Heart left ventricle (tissue), 16 donors: Measurements from ENCODE around the gene CCDC85C. TPM values are rescaled to one million over a fixed set of nuclear protein-coding genes. Genes with fewer than 3 reads are reported as not detected.

Source experiments
- ATAC-seq, 4 donors: fragments of 200-7000 bp; cut with Tn5 transposase; one replicate each; pipeline ENCODE4 v1.9.1; 2020 to 2022; ENCODE audit warnings: moderate library complexity in 4 of 4, mild to moderate bottlenecking in 3 of 4, moderate number of reproducible peaks in 1 of 4
- DNase-seq, 5 donors: peaks; one replicate each; pipeline ENCODE4 v3.0.0-alpha.2; 2020
- H3K27ac ChIP-seq, 12 donors: fragments of 200-600 bp; sonication (generic) in 4 of 12; one replicate each; pipeline versions ENCODE4 v1.5.0 to v1.8.0; 2016 to 2022; ENCODE audit warnings: mild to moderate bottlenecking in 2 of 12
- H3K27me3 ChIP-seq, 9 donors: fragments of 200-600 bp; sonication (generic) in 2 of 9; one replicate each; pipeline versions ENCODE4 v1.5.1 to v1.8.0; 2016 to 2022; ENCODE audit warnings: mild to moderate bottlenecking in 3 of 9
- H3K36me3 ChIP-seq, 9 donors: fragments of 200-600 bp; sonication (generic) in 2 of 9; one replicate each; pipeline versions ENCODE4 v1.5.0 to v1.8.0; 2018 to 2022; ENCODE audit warnings: mild to moderate bottlenecking in 2 of 9
- H3K4me1 ChIP-seq, 12 donors: fragments of 200-600 bp; sonication (generic) in 4 of 12; one replicate each; pipeline versions ENCODE4 v1.5.0 to v1.8.0; 2016 to 2022; ENCODE audit warnings: mild to moderate bottlenecking in 3 of 12
- H3K4me3 ChIP-seq, 12 donors: fragments of 200-600 bp; sonication (generic) in 4 of 12; one replicate each; pipeline versions ENCODE4 v1.5.0 to v1.8.0; 2017 to 2022; ENCODE audit warnings: mild to moderate bottlenecking in 9 of 12, moderate library complexity in 4 of 12
- H3K9me3 ChIP-seq, 12 donors: fragments of 200-600 bp; sonication (generic) in 4 of 12; one replicate each; pipeline versions ENCODE4 v1.5.0 to v1.8.0; 2016 to 2022; ENCODE audit warnings: mild to moderate bottlenecking in 1 of 12
- CTCF ChIP-seq, 12 donors: fragments of 200-600 bp; sonication (generic) in 4 of 12; IDR thresholded peaks; one replicate each; pipeline versions ENCODE4 v1.5.0 to v1.8.0; 2018 to 2022; ENCODE audit warnings: antibody characterized with exemption in 12 of 12, mild to moderate bottlenecking in 5 of 12
- POLR2A ChIP-seq, 2 donors: fragments of 450-650 bp; IDR thresholded peaks; one replicate each; pipeline ENCODE4 v1.6.1; 2017; ENCODE audit warnings: antibody characterized with exemption in 2 of 2, mild to moderate bottlenecking in 2 of 2, moderate library complexity in 2 of 2
- WGBS, 4 donors: extraction: QIAGEN DNeasy Blood & Tissue Kit in 2 of 4; methylation state at CpG; one replicate each; pipeline versions ENCODE4 v1.1.5 to v1.1.7; 2013 to 2018; 5-methylcytosine and 5-hydroxymethylcytosine counted together
- intact Hi-C, 10 donors: fragments of 100-400 bp; cut with DNase I; formaldehyde crosslinking; loops; one replicate each; pipeline versions ENCODE4 v1.11.1 to v1.14.2; 2022
- polyA plus RNA-seq, 2 donors: library from polyadenylated mRNA; stranded (reverse); fragments of 200-250 nt; gene quantifications; one replicate each; pipeline ENCODE4 v1.2.3, GENCODE V29; 2013
- total RNA-seq, 9 donors: library from RNA; depleted of rRNA in 2 of 9; stranded (reverse); fragments of >200 nt in 2 of 9; fragmentation: NEBNext Ultra II Directional in 3 of 9; extraction: Animal tissue kit (Norgen Biotek cat#: 25700) in 3 of 9; gene quantifications; one replicate each; pipeline versions ENCODE4 v1.1.0 to v1.2.4, GENCODE V29; 2016 to 2023
- donor health status: ischemic (EF 13 %, LVEDD 7.1; RV severe dilation, severe dysfunction).
- donor health status: healthy with polysubstance abuse.
- donor health status: DM: no; HTN: yes; CAD: no.
- donor health status: DM: no; HTN: no; CAD: no.
- donor health status: ischemic (EF 25% LVEDD 6.9; RV normal size, moderate dysfunction).
- donor health status: ischemic (EF 25% LVEDD 5.7; RV mildly dilated, moderate dysfunction).
- donor health status: healthy.
- donor health status: DM: yes; HTN: yes; CAD: no.
- donor health status: ischemic (EF 35%, LVEDD 5.7; RV mildly dilated, moderate dysfunction).
- donor health status: nonischemic (EF 11% LVEDD 7.7; RV severe dilation, severe dysfunction).
- donor health status: DM: yes; HTN: yes; CAD: no.
- donor health status: PGD.
- donor health status: ischemic (EF 29% LVEDD 5.4; RV normal size, mild dysfunction).
- donor health status: nonischemic (EF 23%, LVEDD 6.1; RV moderate dilation, normal function).

The CCDC85C gene
- total and polyA plus RNA-seq, 11 donors = 22.5 to 45.4 (median 29.7) TPM

- H3K27me3 ChIP-seq = no peaks in the 10 kb centered on the region
- WGBS, 4 donors = 93 to 96% (median 94%) methylated on average over 9 of the region's 9 CpGs
- intact Hi-C loops = no loop called here
Measured at GRCh38 chr14:99465288-99465687, 138.7 kb downstream of the CCDC85C start.

GRCh38 chr14:99463974-99464373, 140.0 kb downstream of the CCDC85C start:
- 79 to 86% (median 83%) methylated on average over 4 of the region's 4 CpGs for WGBS, 4 donors
- Histone ChIP-seq H3K27me3 (no peaks in the 10 kb centered on the region), H3K4me3 (no peak overlapping the region), H3K4me1 (peaks cover 0 to 23% (median 17%) of the 10 kb centered on the region in 12 donors), H3K36me3 (peaks cover 0 to 66% (median 53%) of the 10 kb centered on the region in 9 donors), H3K27ac (no peak overlapping the region), H3K9me3 (no peaks in the 10 kb centered on the region)
- TF ChIP-seq CTCF (IDR thresholded peaks at IDR 0.05) = no peak
- no peak for TF ChIP-seq POLR2A (IDR thresholded peaks at IDR 0.05)
- ATAC-seq (no peak), DNase-seq (no peak)
- intact Hi-C loops = no loop called here

More at GRCh38 chr14:99465288-99465687, 138.7 kb downstream of the CCDC85C start:
- no peak overlapping the region for H3K4me3 ChIP-seq
- H3K4me1 ChIP-seq = peaks cover 0 to 36% (median 18%) of the 10 kb centered on the region in 12 donors
- H3K27ac ChIP-seq = no peak overlapping the region
- no peak for ATAC-seq
- no peak for DNase-seq
- TF ChIP-seq CTCF (IDR thresholded peaks at IDR 0.05) (no peak), POLR2A (IDR thresholded peaks at IDR 0.05) (no peak)
- H3K36me3 ChIP-seq = peaks cover 0 to 54% (median 50%) of the 10 kb centered on the region in 9 donors
- H3K9me3 ChIP-seq = no peaks in the 10 kb centered on the region

GRCh38 chr14:99462210-99462609, 141.8 kb downstream of the CCDC85C start:
- Histone ChIP-seq H3K9me3 (no peaks in the 10 kb centered on the region), H3K4me1 (peaks cover 0 to 6% (median 4%) of the 10 kb centered on the region in 12 donors), H3K27ac (no peak overlapping the region), H3K27me3 (no peaks in the 10 kb centered on the region), H3K36me3 (peaks cover 0 to 84% (median 68%) of the 10 kb centered on the region in 9 donors), H3K4me3 (no peak overlapping the region)
- ATAC-seq = no peak
- 68 to 81% (median 71%) methylated on average over 6 of the region's 6 CpGs for WGBS, 4 donors
- no peak for DNase-seq
- intact Hi-C loops = no loop called here
- TF ChIP-seq CTCF (IDR thresholded peaks at IDR 0.05) (no peak), POLR2A (IDR thresholded peaks at IDR 0.05) (no peak)

GRCh38 chr14:99461411-99462085, 142.5 kb downstream of the CCDC85C start:
- H3K27me3 ChIP-seq = no peaks in the 10 kb centered on the region
- no peak for ATAC-seq
- peaks cover 0 to 90% (median 74%) of the 10 kb centered on the region in 9 donors for H3K36me3 ChIP-seq
- TF ChIP-seq POLR2A (IDR thresholded peaks at IDR 0.05) (no peak), CTCF (IDR thresholded peaks at IDR 0.05) (no peak)
- no peak overlapping the region for H3K4me3 ChIP-seq
- no peaks in the 10 kb centered on the region for H3K9me3 ChIP-seq
- intact Hi-C loops = no loop called here
- 88 to 98% (median 96%) methylated on average over 5 of the region's 5 CpGs for WGBS, 4 donors
- no peak for DNase-seq
- H3K4me1 ChIP-seq = no peaks in the 10 kb centered on the region
- H3K27ac ChIP-seq = no peak overlapping the region
